A673 (cell line): Measurements from ENCODE around the gene MXD3.

Experiments used
- EZH2 ChIP-seq: fragments of 200-600 bp; sonication (generic); IDR thresholded peaks from 2 replicates; pipeline ENCODE4 v1.6.1; 2017; ENCODE audit warnings: borderline replicate concordance, low read depth, mild to moderate bottlenecking, mixed read lengths, antibody characterized with exemption, low read length; ENCODE audit not compliant: poor library complexity, severe bottlenecking
- TF ChIP-seq, protein P1 (sequence below): fragments of 300-800, 200-600 bp; sonication (generic); conservative IDR thresholded peaks from 2 replicates; pipeline ENCODE4 v1.5.1; 2017; ENCODE audit warnings: low read depth, mild to moderate bottlenecking, antibody characterized with exemption, low read length, moderate library complexity, mixed read lengths

- TF ChIP-seq, protein P1, sequence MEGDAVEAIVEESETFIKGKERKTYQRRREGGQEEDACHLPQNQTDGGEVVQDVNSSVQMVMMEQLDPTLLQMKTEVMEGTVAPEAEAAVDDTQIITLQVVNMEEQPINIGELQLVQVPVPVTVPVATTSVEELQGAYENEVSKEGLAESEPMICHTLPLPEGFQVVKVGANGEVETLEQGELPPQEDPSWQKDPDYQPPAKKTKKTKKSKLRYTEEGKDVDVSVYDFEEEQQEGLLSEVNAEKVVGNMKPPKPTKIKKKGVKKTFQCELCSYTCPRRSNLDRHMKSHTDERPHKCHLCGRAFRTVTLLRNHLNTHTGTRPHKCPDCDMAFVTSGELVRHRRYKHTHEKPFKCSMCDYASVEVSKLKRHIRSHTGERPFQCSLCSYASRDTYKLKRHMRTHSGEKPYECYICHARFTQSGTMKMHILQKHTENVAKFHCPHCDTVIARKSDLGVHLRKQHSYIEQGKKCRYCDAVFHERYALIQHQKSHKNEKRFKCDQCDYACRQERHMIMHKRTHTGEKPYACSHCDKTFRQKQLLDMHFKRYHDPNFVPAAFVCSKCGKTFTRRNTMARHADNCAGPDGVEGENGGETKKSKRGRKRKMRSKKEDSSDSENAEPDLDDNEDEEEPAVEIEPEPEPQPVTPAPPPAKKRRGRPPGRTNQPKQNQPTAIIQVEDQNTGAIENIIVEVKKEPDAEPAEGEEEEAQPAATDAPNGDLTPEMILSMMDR, result no peak
- TF ChIP-seq EZH2, result no peak
Measured at GRCh38 chr5:177351392-177352329, 40.0 kb upstream of the MXD3 start, which contains the start of gene LMAN2.
